Right lobe of liver (tissue), 6 donors: ENCODE measurements around the gene ISG15. TPM values are rescaled to one million over a fixed set of nuclear protein-coding genes. Genes with fewer than 3 reads are reported as not detected.
"Not testable (repeated sequence)": the region's sequence is repeated elsewhere in the genome, so short reads cannot be mapped to it uniquely, and the experiment has no call there.

Experiments
- ATAC-seq, 4 donors: fragments of 200-7000 bp; cut with Tn5 transposase; one replicate each; pipeline ENCODE4 v1.9.1; 2020; ENCODE audit warnings: mild to moderate bottlenecking in 4 of 4, moderate library complexity in 4 of 4
- DNase-seq, 3 donors: peaks; one replicate each; pipeline ENCODE4 v3.0.0-alpha.2; 2020
- H3K27ac ChIP-seq, 3 donors: fragments of 200-600 bp; one replicate each; pipeline ENCODE4 v1.8.0; 2022
- H3K27me3 ChIP-seq, 2 donors: fragments of 200-600 bp; one replicate each; pipeline ENCODE4 v1.8.0; 2022
- H3K36me3 ChIP-seq, 4 donors: fragments of 200-600 bp; sonication (generic) in 1 of 4; one replicate each; pipeline versions ENCODE4 v1.5.1 to v1.8.0; 2017 to 2022; ENCODE audit warnings: control low read depth in 1 of 4
- H3K4me1 ChIP-seq, 4 donors: fragments of 200-600 bp; sonication (generic) in 1 of 4; one replicate each; pipeline versions ENCODE4 v1.5.1 to v1.8.0; 2017 to 2022; ENCODE audit warnings: control low read depth in 1 of 4
- H3K4me3 ChIP-seq, 3 donors: fragments of 200-600 bp; one replicate each; pipeline ENCODE4 v1.8.0; 2022
- H3K9me3 ChIP-seq, 4 donors: fragments of 200-600 bp; sonication (generic) in 1 of 4; one replicate each; pipeline versions ENCODE4 v1.5.1 to v1.8.0; 2017 to 2022; ENCODE audit warnings: control low read depth in 1 of 4
- POLR2A ChIP-seq: fragments of 450-650 bp; IDR thresholded peaks from one replicate; pipeline ENCODE4 v1.6.1; 2017; ENCODE audit warnings: antibody characterized with exemption, mild to moderate bottlenecking
- WGBS: methylation state at CpG from one replicate; pipeline ENCODE4 v1.1.6; 2018; ENCODE audit warnings: low coverage, low lambda C conversion rate; ENCODE audit not compliant: insufficient coverage; ENCODE audit errors: missing lambda C conversion rate; 5-methylcytosine and 5-hydroxymethylcytosine counted together
- intact Hi-C, 2 donors: fragments of 100-400 bp; cut with DNase I; formaldehyde crosslinking; loops; one replicate each; pipeline versions ENCODE4 v1.11.2 to v1.14.1; 2022
- total RNA-seq, 6 experiments: library from RNA; depleted of rRNA in 2 of 6; stranded (reverse); fragments of >200 nt in 2 of 6; fragmentation: NEBNext Ultra II Directional in 3 of 6; extraction: Animal tissue kit (Norgen Biotek cat#: 25700) in 3 of 6; gene quantifications; one replicate each; pipeline versions ENCODE4 v1.1.0 to v1.2.4, GENCODE V29; 2016 to 2023
- TF ChIP-seq, protein P1 (sequence below), 4 donors: fragments of 200-600 bp in 3 of 4; fragments of 450-650 bp in 1 of 4; IDR thresholded peaks; one replicate each; pipeline versions ENCODE4 v1.5.1 to v1.8.0; 2016 to 2022; ENCODE audit warnings: antibody characterized with exemption in 4 of 4, mild to moderate bottlenecking in 2 of 4
- donor health status: DM: no; HTN: yes; CAD: no.
- donor health status: DM: no; HTN: no; CAD: no.
- donor health status: DM: no; HTN: no; CAD: no.
- donor health status: DM: no; HTN: yes; CAD: no.
- donor health status: DM: no; HTN: yes; CAD: no.

The ISG15 gene
- total RNA-seq, 6 experiments from 2014 or later = 16.3 to 98.7 (median 26.4) TPM

GRCh38 chr1:975896-976683, 37.2 kb upstream of the ISG15 start:
- H3K27me3 ChIP-seq = peaks cover 0 to 3% of the 10 kb centered on the region in 2 donors
- WGBS = 11% methylated on average over 12 of the region's 40 CpGs

GRCh38 chr1:976791-977190, 36.5 kb upstream of the ISG15 start:
- H3K27me3 ChIP-seq, DNase-seq, intact Hi-C loops, H3K4me1 ChIP-seq, ATAC-seq, H3K36me3 ChIP-seq, H3K27ac ChIP-seq, H3K9me3 ChIP-seq, H3K4me3 ChIP-seq: not testable (repeated sequence)
- 87% methylated on average over 8 of the region's 39 CpGs for whole genome bisulfite sequencing

More at GRCh38 chr1:975896-976683, 37.2 kb upstream of the ISG15 start:
- DNase-seq (peak in 2 of 3 donors; percentile 44 to 67), ATAC-seq (peak; percentile 47 to 84 (median 82))
- H3K4me3 ChIP-seq = no peak overlapping the region
- intact Hi-C loops = no loop called here
- H3K9me3 ChIP-seq = no peaks in the 10 kb centered on the region
- H3K36me3 ChIP-seq = no peaks in the 10 kb centered on the region
- no peak overlapping the region for H3K27ac ChIP-seq
- H3K4me1 ChIP-seq = peaks cover 0 to 6% (median 0%) of the 10 kb centered on the region in 4 donors
- TF ChIP-seq, protein P1, sequence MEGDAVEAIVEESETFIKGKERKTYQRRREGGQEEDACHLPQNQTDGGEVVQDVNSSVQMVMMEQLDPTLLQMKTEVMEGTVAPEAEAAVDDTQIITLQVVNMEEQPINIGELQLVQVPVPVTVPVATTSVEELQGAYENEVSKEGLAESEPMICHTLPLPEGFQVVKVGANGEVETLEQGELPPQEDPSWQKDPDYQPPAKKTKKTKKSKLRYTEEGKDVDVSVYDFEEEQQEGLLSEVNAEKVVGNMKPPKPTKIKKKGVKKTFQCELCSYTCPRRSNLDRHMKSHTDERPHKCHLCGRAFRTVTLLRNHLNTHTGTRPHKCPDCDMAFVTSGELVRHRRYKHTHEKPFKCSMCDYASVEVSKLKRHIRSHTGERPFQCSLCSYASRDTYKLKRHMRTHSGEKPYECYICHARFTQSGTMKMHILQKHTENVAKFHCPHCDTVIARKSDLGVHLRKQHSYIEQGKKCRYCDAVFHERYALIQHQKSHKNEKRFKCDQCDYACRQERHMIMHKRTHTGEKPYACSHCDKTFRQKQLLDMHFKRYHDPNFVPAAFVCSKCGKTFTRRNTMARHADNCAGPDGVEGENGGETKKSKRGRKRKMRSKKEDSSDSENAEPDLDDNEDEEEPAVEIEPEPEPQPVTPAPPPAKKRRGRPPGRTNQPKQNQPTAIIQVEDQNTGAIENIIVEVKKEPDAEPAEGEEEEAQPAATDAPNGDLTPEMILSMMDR (IDR thresholded peaks at IDR 0.05) = peak; percentile 34 to 75 (median 52)
- no peak for TF ChIP-seq POLR2A

DNA sequence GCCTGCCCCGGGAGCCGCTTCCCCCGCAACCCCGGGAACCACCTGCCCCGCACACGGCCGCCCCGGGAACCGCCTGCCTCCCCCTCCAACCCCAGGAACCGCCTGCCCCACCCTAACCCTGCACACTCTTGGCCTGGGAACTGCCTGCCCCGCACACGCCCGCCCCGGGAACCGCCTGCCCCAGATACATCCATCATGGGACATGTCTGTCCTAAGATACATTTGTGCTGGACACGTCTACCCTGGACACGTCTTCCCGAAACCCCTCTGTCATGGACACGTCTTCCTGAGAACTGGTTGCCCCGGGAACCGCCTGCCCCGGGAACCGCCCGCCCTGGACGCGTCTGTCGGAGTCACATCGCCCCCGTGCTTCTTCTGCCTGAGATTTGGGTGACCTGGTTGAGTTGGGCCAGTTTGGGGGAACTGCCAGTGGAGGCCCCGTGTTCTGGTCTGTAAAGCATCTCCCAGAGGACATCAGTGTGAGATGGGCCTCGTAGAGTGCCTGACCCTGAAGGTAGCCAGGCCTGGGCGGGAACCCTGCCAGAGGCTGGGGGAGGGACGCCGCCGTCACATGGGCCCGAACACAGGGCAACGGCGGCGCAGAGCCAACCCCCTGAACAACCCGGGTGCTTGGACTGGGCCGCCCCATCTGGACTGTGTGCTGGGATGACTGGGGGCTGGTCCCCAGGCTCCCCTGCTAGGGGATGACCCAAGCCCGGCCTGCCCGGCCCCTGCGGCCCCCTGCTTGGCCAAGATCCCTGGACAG, 35.0 kb upstream of the ISG15 start:
- Histone ChIP-seq H3K36me3 (no peaks in the 10 kb centered on the region), H3K27me3 (no peaks in the 10 kb centered on the region), H3K27ac (no peak overlapping the region), H3K9me3 (no peaks in the 10 kb centered on the region), H3K4me1 (peaks cover 0 to 6% (median 0%) of the 10 kb centered on the region in 4 donors), H3K4me3 (no peak overlapping the region)
- DNase-seq (peak in 1 of 3 donors; percentile 57), ATAC-seq (no peak)
- WGBS = 86% methylated on average over 31 of the region's 44 CpGs
- TF ChIP-seq, protein P1 (IDR thresholded peaks at IDR 0.05) = no peak
- no peak for TF ChIP-seq POLR2A
- intact Hi-C loops = no loop called here

DNA sequence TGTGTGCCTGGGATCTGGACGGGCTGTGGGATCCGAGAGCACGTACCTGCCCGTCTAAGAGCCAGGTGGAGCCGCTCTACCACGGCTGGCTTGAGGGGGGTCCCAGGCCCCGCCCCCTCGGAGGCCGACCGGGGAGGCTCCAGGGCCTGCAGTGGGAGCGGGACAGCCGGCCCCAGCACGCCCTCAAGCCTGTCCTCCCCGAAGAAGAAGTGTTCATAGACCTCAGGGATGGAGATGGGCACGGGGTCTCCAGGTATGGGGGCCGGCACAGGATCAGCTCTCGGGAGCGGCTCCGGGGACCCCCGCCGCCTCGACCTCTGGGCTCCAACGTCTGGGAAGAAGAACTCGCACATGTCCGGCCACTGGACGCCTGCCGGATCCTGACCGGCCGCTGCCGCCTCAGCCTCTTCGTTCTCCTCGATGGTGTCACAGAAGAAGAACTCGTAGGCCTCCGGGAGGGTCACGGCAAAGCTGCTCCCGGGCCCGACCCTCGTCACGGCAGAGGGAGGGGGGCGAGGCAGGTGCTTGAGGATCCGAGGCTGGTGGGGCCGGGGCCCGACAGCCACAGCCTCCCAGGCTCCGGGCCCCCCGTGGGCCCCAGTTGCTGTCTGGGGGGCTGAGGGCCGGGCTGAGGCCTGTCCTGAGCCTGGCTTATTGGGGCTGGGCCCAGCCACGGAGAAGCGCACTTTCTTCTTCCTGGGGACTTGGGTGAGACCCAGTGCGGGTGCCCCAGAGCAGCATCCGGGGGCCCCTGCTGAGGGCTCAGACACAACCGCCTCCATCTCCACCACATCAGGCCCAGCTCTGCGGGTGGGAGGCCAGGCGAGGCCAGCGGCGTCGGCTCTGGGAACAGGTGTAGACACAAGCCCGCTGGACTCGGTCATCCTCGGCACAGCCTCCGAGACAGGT, 34.2 kb upstream of the ISG15 start:
- no peak for TF ChIP-seq POLR2A
- TF ChIP-seq, protein P1 (IDR thresholded peaks at IDR 0.05) = no peak
- H3K4me1 ChIP-seq = peaks cover 0 to 6% (median 0%) of the 10 kb centered on the region in 4 donors
- ATAC-seq (no peak), DNase-seq (no peak)
- WGBS = 20% methylated on average over 1 of the region's 60 CpGs
- H3K4me3 ChIP-seq = no peak overlapping the region
- H3K27me3 ChIP-seq = no peaks in the 10 kb centered on the region
- no peaks in the 10 kb centered on the region for H3K9me3 ChIP-seq
- intact Hi-C loops = no loop called here
- H3K36me3 ChIP-seq = no peaks in the 10 kb centered on the region
- H3K27ac ChIP-seq = no peak overlapping the region
